Sigmoid colon (tissue), 4 donors: ENCODE measurements around the gene LINC00305.

Experiments
- EP300 ChIP-seq, 4 donors: sonication (generic); formaldehyde crosslinking; IDR thresholded peaks; one replicate each; pipeline ENCODE4 v1.6.1; 2017; ENCODE audit warnings: antibody characterized with exemption in 4 of 4
- POLR2AphosphoS5 ChIP-seq, 4 donors: sonication (generic); formaldehyde crosslinking; IDR thresholded peaks; one replicate each; pipeline ENCODE4 v1.6.1; 2017; ENCODE audit warnings: antibody characterized with exemption in 4 of 4
- TF ChIP-seq, protein P1 (sequence below), 4 experiments: fragments of 450-650 bp in 3 of 4; fragments of 200-600 bp in 1 of 4; IDR thresholded peaks; one replicate each; pipeline ENCODE4 v1.5.1; 2016 to 2019; ENCODE audit warnings: antibody characterized with exemption in 4 of 4, mild to moderate bottlenecking in 3 of 4, moderate library complexity in 2 of 4

DNA sequence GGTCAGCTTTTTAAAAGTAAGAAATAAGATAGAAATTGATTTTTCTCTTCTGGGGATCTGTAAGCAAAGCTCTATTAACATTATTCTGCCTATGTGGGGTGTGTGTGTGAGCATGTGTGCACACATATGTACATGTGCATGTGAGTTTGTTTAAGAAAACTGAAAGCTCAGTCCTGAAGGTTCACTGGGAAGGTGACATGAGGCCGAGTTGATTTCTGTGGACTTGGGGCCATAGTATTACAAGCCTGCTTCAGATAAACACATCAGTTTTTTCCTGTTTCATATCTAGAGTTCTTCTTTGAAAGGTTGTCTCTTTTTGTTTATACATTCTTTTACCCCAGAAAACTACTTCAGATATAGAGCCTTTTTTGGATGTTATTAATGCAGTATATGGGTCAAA is 95.6 kb downstream of the LINC00305 start:
- TF ChIP-seq EP300 (IDR thresholded peaks at IDR 0.05) (no peak), POLR2AphosphoS5 (IDR thresholded peaks at IDR 0.05) (no peak)
- TF ChIP-seq, protein P1, sequence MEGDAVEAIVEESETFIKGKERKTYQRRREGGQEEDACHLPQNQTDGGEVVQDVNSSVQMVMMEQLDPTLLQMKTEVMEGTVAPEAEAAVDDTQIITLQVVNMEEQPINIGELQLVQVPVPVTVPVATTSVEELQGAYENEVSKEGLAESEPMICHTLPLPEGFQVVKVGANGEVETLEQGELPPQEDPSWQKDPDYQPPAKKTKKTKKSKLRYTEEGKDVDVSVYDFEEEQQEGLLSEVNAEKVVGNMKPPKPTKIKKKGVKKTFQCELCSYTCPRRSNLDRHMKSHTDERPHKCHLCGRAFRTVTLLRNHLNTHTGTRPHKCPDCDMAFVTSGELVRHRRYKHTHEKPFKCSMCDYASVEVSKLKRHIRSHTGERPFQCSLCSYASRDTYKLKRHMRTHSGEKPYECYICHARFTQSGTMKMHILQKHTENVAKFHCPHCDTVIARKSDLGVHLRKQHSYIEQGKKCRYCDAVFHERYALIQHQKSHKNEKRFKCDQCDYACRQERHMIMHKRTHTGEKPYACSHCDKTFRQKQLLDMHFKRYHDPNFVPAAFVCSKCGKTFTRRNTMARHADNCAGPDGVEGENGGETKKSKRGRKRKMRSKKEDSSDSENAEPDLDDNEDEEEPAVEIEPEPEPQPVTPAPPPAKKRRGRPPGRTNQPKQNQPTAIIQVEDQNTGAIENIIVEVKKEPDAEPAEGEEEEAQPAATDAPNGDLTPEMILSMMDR (IDR thresholded peaks at IDR 0.05): no peak
